Loucy (cell line): Measurements from ENCODE around the gene CUL1.

Experiments used
- H2AFZ ChIP-seq: fragments of 200-600 bp; sonication (generic); 2 replicates; pipeline ENCODE4 v1.6.0; 2016; ENCODE audit warnings: antibody characterized with exemption, mild to moderate bottlenecking, low read length, moderate library complexity
- H3F3A ChIP-seq: fragments of 200-600 bp; 2 replicates; pipeline ENCODE4 v1.6.0; 2016; ENCODE audit warnings: antibody characterized with exemption, low read depth, mild to moderate bottlenecking
- H3K27me3 ChIP-seq: fragments of 200-600 bp; sonication (generic); 2 replicates; pipeline ENCODE4 v1.6.1; 2014; ENCODE audit warnings: low read length, mild to moderate bottlenecking; ENCODE audit not compliant: insufficient read depth, poor library complexity, severe bottlenecking
- H3K36me3 ChIP-seq: fragments of 200-600 bp; sonication (generic); 2 replicates; pipeline ENCODE4 v1.6.1; 2016; ENCODE audit warnings: low read length; ENCODE audit not compliant: insufficient read depth
- H3K4me1 ChIP-seq: fragments of 200-600 bp; sonication (generic); 2 replicates; pipeline ENCODE4 v1.5.1; 2014; ENCODE audit warnings: low read length, mild to moderate bottlenecking; ENCODE audit not compliant: insufficient read depth, poor library complexity, severe bottlenecking
- H3K4me2 ChIP-seq: fragments of 200-600 bp; sonication (generic); 2 replicates; pipeline ENCODE4 v1.6.0; 2014; ENCODE audit warnings: antibody characterized with exemption, low read length, low read depth, mild to moderate bottlenecking; ENCODE audit not compliant: poor library complexity, severe bottlenecking
- H3K4me3 ChIP-seq: fragments of 200-600 bp; sonication (generic); 2 replicates; pipeline ENCODE4 v1.5.1; 2014; ENCODE audit warnings: low read length, mild to moderate bottlenecking, mixed read lengths; ENCODE audit not compliant: poor library complexity, severe bottlenecking
- H3K79me2 ChIP-seq: fragments of 200-600 bp; sonication (generic); 2 replicates; pipeline ENCODE4 v1.6.1; 2014; ENCODE audit warnings: low read length; ENCODE audit not compliant: insufficient read depth
- H3K9ac ChIP-seq: fragments of 200-600 bp; sonication (generic); 2 replicates; pipeline ENCODE4 v1.6.0; 2014; ENCODE audit warnings: mild to moderate bottlenecking, low read depth, low read length, moderate library complexity; ENCODE audit not compliant: poor library complexity, severe bottlenecking
- H3K9me2 ChIP-seq: fragments of 200-600 bp; sonication (generic); replicated peaks from 2 replicates; pipeline ENCODE4 v1.6.1; 2016; ENCODE audit warnings: low read depth, low read length, mixed read lengths
- H3K9me3 ChIP-seq: fragments of 200-600 bp; sonication (generic); 2 replicates; pipeline ENCODE4 v1.6.1; 2014; ENCODE audit warnings: mild to moderate bottlenecking, antibody characterized with exemption, low read length, low read depth; ENCODE audit not compliant: insufficient read depth
- H4K20me1 ChIP-seq: fragments of 200-600 bp; sonication (generic); 2 replicates; pipeline ENCODE4 v1.6.0; 2014; ENCODE audit warnings: antibody characterized with exemption, low read length, mild to moderate bottlenecking; ENCODE audit not compliant: insufficient read depth, poor library complexity, severe bottlenecking
- EZH2phosphoT487 ChIP-seq: fragments of 200-600 bp; IDR thresholded peaks from 2 replicates; pipeline ENCODE4 v1.6.1; 2018; ENCODE audit warnings: antibody characterized with exemption, mild to moderate bottlenecking, moderate library complexity, borderline replicate concordance
- TF ChIP-seq, protein P1 (sequence below): fragments of 200-600 bp; sonication (generic); conservative IDR thresholded peaks from 2 replicates; pipeline ENCODE4 v1.5.1; 2014; ENCODE audit warnings: mild to moderate bottlenecking, antibody characterized with exemption, low read length

Gene CUL1

DNA sequence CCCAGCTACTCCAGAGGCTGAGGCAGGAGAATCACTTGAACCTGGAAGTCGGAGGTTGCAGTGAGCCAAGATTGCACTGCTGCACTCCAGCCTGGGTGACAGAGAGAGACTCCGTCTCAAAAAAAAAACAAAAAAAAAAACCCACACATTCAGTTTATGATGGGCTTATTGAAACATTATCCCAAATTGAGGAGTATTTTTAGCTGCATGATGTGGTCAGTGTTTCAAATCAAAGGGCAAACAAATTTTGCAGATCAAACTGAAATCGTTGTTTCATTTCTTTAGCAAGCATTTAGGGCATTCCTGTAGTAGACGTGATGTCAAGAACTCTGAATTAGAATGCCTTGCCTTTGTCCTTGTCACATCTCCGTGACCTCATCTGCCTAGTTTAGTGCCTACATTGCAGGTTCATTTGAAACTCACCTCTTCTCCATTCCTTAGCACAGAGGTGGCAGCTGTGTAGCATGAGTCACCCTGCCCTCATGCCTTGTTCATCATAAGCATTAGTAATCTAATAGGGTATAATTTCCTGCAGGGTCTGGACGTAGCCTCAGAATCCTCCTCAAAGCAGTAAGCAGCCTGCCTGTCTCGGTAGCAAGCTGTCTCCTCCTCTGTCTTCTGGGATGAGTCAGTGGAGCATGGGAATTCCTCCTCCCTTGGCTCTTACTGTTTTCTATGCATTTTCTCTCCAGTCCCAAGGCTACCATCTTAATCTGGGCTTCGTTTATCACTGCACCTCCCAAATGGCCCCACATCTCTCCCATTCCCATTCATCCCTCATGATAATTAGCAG is 73.8 kb downstream of the CUL1 start:
- peaks cover 21% of the 10 kb centered on the region for H3K4me1 ChIP-seq
- peaks cover 8% of the 10 kb centered on the region for H4K20me1 ChIP-seq
- no peaks in the 10 kb centered on the region for H3K9me3 ChIP-seq
- peaks cover 7% of the 10 kb centered on the region; the same call in 1 of the 2 replicates for H3K36me3 ChIP-seq
- TF ChIP-seq, protein P1, sequence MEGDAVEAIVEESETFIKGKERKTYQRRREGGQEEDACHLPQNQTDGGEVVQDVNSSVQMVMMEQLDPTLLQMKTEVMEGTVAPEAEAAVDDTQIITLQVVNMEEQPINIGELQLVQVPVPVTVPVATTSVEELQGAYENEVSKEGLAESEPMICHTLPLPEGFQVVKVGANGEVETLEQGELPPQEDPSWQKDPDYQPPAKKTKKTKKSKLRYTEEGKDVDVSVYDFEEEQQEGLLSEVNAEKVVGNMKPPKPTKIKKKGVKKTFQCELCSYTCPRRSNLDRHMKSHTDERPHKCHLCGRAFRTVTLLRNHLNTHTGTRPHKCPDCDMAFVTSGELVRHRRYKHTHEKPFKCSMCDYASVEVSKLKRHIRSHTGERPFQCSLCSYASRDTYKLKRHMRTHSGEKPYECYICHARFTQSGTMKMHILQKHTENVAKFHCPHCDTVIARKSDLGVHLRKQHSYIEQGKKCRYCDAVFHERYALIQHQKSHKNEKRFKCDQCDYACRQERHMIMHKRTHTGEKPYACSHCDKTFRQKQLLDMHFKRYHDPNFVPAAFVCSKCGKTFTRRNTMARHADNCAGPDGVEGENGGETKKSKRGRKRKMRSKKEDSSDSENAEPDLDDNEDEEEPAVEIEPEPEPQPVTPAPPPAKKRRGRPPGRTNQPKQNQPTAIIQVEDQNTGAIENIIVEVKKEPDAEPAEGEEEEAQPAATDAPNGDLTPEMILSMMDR, result no peak
- TF ChIP-seq EZH2phosphoT487, result no peak
- H3K4me3 ChIP-seq, result peak overlapping the region; percentile 8
- no peaks in the 10 kb centered on the region for H3F3A ChIP-seq
- H3K9ac ChIP-seq, result no peak overlapping the region
- no peak overlapping the region for H2AFZ ChIP-seq
- H3K9me2 ChIP-seq, result no peaks in the 10 kb centered on the region
- H3K4me2 ChIP-seq, result peak overlapping the region; percentile 57
- no peaks in the 10 kb centered on the region for H3K27me3 ChIP-seq
- H3K79me2 ChIP-seq, result no peaks in the 10 kb centered on the region

DNA sequence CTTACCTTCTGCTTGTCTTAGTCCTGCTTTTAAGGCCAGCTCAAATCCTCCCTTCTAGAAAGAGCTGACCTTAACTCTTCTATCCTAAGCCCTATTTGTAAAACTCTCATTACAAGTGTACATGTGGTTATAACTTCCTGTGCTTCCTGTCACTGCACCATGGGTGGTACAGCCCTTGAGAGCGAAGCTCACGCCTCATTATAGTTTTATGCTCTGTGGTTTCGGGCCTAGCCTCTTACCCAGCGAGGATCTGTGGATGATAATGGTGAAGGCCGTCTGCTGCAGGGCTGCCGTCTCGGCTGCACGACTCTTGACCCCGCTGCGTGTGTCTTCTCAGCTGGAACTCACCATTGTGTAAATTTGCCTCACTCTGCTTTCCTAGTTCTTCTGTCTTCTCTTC is 74.6 kb downstream of the CUL1 start:
- Histone ChIP-seq H3K4me3 (peak overlapping the region; percentile 8), H3K9ac (no peak overlapping the region), H4K20me1 (peaks cover 8% of the 10 kb centered on the region), H3K27me3 (no peaks in the 10 kb centered on the region), H3F3A (no peaks in the 10 kb centered on the region), H3K36me3 (peaks cover 4% of the 10 kb centered on the region; the same call in 1 of the 2 replicates), H3K4me2 (peak overlapping the region; percentile 57), H3K9me3 (no peaks in the 10 kb centered on the region), H3K4me1 (peaks cover 21% of the 10 kb centered on the region), H2AFZ (no peak overlapping the region), H3K79me2 (no peaks in the 10 kb centered on the region), H3K9me2 (no peaks in the 10 kb centered on the region)
- no peak for TF ChIP-seq EZH2phosphoT487
- TF ChIP-seq, protein P1, result no peak

DNA sequence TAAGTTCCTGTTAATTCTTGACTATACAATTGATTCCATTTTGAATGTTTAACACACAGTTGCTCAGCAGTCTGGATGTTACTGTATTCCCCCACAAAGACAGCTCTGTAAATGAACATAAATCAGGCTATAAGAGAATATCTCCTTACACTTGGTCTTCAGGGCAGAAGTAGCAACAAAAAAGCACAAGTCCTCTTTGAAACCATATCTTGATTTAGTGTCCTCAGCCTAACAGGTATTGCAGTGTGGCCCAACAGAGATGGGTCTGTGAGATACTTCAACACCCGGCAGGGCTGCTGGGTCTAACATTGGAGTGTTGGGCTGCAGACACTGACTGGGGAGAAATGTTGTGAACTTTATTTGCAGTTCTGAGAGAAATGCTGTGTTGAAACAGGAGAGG is 75.8 kb downstream of the CUL1 start:
- TF ChIP-seq, protein P1, result no peak
- no peak for TF ChIP-seq EZH2phosphoT487
- Histone ChIP-seq H4K20me1 (peaks cover 8% of the 10 kb centered on the region), H3K9ac (no peak overlapping the region), H3K27me3 (no peaks in the 10 kb centered on the region), H3K4me1 (peaks cover 21% of the 10 kb centered on the region), H3K4me2 (no peak overlapping the region), H3K9me3 (no peaks in the 10 kb centered on the region), H3K79me2 (no peaks in the 10 kb centered on the region), H3F3A (no peaks in the 10 kb centered on the region), H3K36me3 (peaks cover 2% of the 10 kb centered on the region; the same call in 1 of the 2 replicates), H2AFZ (no peak overlapping the region), H3K4me3 (no peak overlapping the region), H3K9me2 (no peaks in the 10 kb centered on the region)
